ENCODE data around the gene TEX26. TPM values are rescaled to one million over a fixed set of nuclear protein-coding genes. Genes with fewer than 3 reads are reported as not detected.

Gene TEX26
- total and polyA plus RNA-seq, 2 donors = 0.16 TPM; not detected in 1

GRCh38 chr13:30906411-30907051 is 25.9 kb upstream of the TEX26 start:
- no peaks in the 10 kb centered on the region for H3K36me3 ChIP-seq (ENCODE audit: insufficient read depth)
- WGBS = 14% methylated on average over 60 of the region's 60 CpGs
- no peaks in the 10 kb centered on the region for H3K4me1 ChIP-seq (ENCODE audit: insufficient read depth)
- peak overlapping the region; percentile 25 for H3K4me3 ChIP-seq (ENCODE audit: low read depth, low read length)
- H3K27ac ChIP-seq (ENCODE audit: low read depth) = no peak overlapping the region
- no peak for DNase-seq (ENCODE audit: extremely low spot score)

GRCh38 chr13:30907121-30907861 is 25.2 kb upstream of the TEX26 start:
- WGBS = 61% methylated on average over 10 of the region's 10 CpGs
- H3K4me1 ChIP-seq (ENCODE audit: insufficient read depth) = no peaks in the 10 kb centered on the region

GRCh38 chr13:30908416-30908980 is 24.0 kb upstream of the TEX26 start:
- no peak overlapping the region for H3K27ac ChIP-seq (ENCODE audit: low read depth)
- H3K4me1 ChIP-seq (ENCODE audit: insufficient read depth) = no peaks in the 10 kb centered on the region
- no peaks in the 10 kb centered on the region for H3K36me3 ChIP-seq (ENCODE audit: insufficient read depth)
- DNase-seq (ENCODE audit: extremely low spot score) = no peak
- no peak overlapping the region for H3K4me3 ChIP-seq (ENCODE audit: low read depth, low read length)
- 15% methylated on average over 5 of the region's 5 CpGs for WGBS

More at GRCh38 chr13:30907121-30907861, 25.2 kb upstream of the TEX26 start:
- Histone ChIP-seq H3K27ac (ENCODE audit: low read depth) (no peak overlapping the region), H3K36me3 (ENCODE audit: insufficient read depth) (no peaks in the 10 kb centered on the region), H3K4me3 (ENCODE audit: low read depth, low read length) (no peak overlapping the region)
- no peak for DNase-seq (ENCODE audit: extremely low spot score)

GRCh38 chr13:30910676-30911075 is 21.8 kb upstream of the TEX26 start:
- Histone ChIP-seq H3K27ac (ENCODE audit: low read depth) (no peak overlapping the region), H3K36me3 (ENCODE audit: insufficient read depth) (no peaks in the 10 kb centered on the region), H3K4me1 (ENCODE audit: insufficient read depth) (no peaks in the 10 kb centered on the region), H3K4me3 (ENCODE audit: low read depth, low read length) (no peak overlapping the region)
- WGBS = 98% methylated on average over 3 of the region's 3 CpGs
- DNase-seq (ENCODE audit: extremely low spot score) = no peak

GRCh38 chr13:30915691-30916541 is 16.5 kb upstream of the TEX26 start:
- Histone ChIP-seq H3K27ac (ENCODE audit: low read depth) (no peak overlapping the region), H3K36me3 (ENCODE audit: insufficient read depth) (no peaks in the 10 kb centered on the region), H3K4me3 (ENCODE audit: low read depth, low read length) (no peak overlapping the region), H3K4me1 (ENCODE audit: insufficient read depth) (no peaks in the 10 kb centered on the region)
- DNase-seq (ENCODE audit: extremely low spot score) = no peak
- 52% methylated on average over 19 of the region's 19 CpGs for WGBS

GRCh38 chr13:30916991-30917390 is 15.5 kb upstream of the TEX26 start:
- Histone ChIP-seq H3K36me3 (ENCODE audit: insufficient read depth) (no peaks in the 10 kb centered on the region), H3K4me3 (ENCODE audit: low read depth, low read length) (no peak overlapping the region), H3K27ac (ENCODE audit: low read depth) (no peak overlapping the region), H3K4me1 (ENCODE audit: insufficient read depth) (no peaks in the 10 kb centered on the region)
- DNase-seq (ENCODE audit: extremely low spot score) = no peak
- 91% methylated on average over 6 of the region's 6 CpGs for WGBS

- DNase-seq (ENCODE audit: extremely low spot score) = no peak
- Histone ChIP-seq H3K4me1 (ENCODE audit: insufficient read depth) (no peaks in the 10 kb centered on the region), H3K36me3 (ENCODE audit: insufficient read depth) (no peaks in the 10 kb centered on the region), H3K27ac (ENCODE audit: low read depth) (no peak overlapping the region), H3K4me3 (ENCODE audit: low read depth, low read length) (no peak overlapping the region)
- WGBS = 86% methylated on average over 6 of the region's 6 CpGs
Observed at GRCh38 chr13:30918662-30919405, 13.6 kb upstream of the TEX26 start.

- no peak overlapping the region for H3K27ac ChIP-seq (ENCODE audit: low read depth)
- H3K4me3 ChIP-seq (ENCODE audit: low read depth, low read length) = no peak overlapping the region
- H3K36me3 ChIP-seq (ENCODE audit: insufficient read depth) = no peaks in the 10 kb centered on the region
- 87% methylated on average over 5 of the region's 5 CpGs for WGBS
- H3K4me1 ChIP-seq (ENCODE audit: insufficient read depth) = no peaks in the 10 kb centered on the region
- DNase-seq (ENCODE audit: extremely low spot score) = no peak
Observed at GRCh38 chr13:30920162-30920909, 12.1 kb upstream of the TEX26 start.

- no peak overlapping the region for H3K27ac ChIP-seq (ENCODE audit: low read depth)
- 95% methylated on average over 1 of the region's 1 CpG for WGBS
Observed at GRCh38 chr13:30923418-30923817, 9.0 kb upstream of the TEX26 start.

GRCh38 chr13:30924721-30925120 is 7.7 kb upstream of the TEX26 start:
- Histone ChIP-seq H3K4me1 (ENCODE audit: insufficient read depth) (no peaks in the 10 kb centered on the region), H3K27ac (ENCODE audit: low read depth) (no peak overlapping the region), H3K4me3 (ENCODE audit: low read depth, low read length) (no peak overlapping the region), H3K36me3 (ENCODE audit: insufficient read depth) (no peaks in the 10 kb centered on the region)
- no peak for DNase-seq (ENCODE audit: extremely low spot score)
- 79% methylated on average over 3 of the region's 3 CpGs for WGBS

More at GRCh38 chr13:30923418-30923817, 9.0 kb upstream of the TEX26 start:
- Histone ChIP-seq H3K36me3 (ENCODE audit: insufficient read depth) (no peaks in the 10 kb centered on the region), H3K4me1 (ENCODE audit: insufficient read depth) (no peaks in the 10 kb centered on the region), H3K4me3 (ENCODE audit: low read depth, low read length) (no peak overlapping the region)
- DNase-seq (ENCODE audit: extremely low spot score) = no peak

- no peak overlapping the region for H3K27ac ChIP-seq (ENCODE audit: low read depth)
- 94% methylated on average over 1 of the region's 1 CpG for WGBS
- no peaks in the 10 kb centered on the region for H3K4me1 ChIP-seq (ENCODE audit: insufficient read depth)
- no peak for DNase-seq (ENCODE audit: extremely low spot score)
- no peaks in the 10 kb centered on the region for H3K36me3 ChIP-seq (ENCODE audit: insufficient read depth)
- no peak overlapping the region for H3K4me3 ChIP-seq (ENCODE audit: low read depth, low read length)
Observed at GRCh38 chr13:30925429-30925828, 7.0 kb upstream of the TEX26 start.

- no peak for DNase-seq (ENCODE audit: extremely low spot score)
- 92% methylated on average over 3 of the region's 3 CpGs for WGBS
- no peaks in the 10 kb centered on the region for H3K4me1 ChIP-seq (ENCODE audit: insufficient read depth)
- no peaks in the 10 kb centered on the region for H3K36me3 ChIP-seq (ENCODE audit: insufficient read depth)
- H3K27ac ChIP-seq (ENCODE audit: low read depth) = no peak overlapping the region
- no peak overlapping the region for H3K4me3 ChIP-seq (ENCODE audit: low read depth, low read length)
Observed at GRCh38 chr13:30926781-30927180, 5.7 kb upstream of the TEX26 start.

Data from urinary bladder (tissue), 4 donors.